Testis (tissue), 2 donors: ENCODE measurements around the gene TRIM29.

Source experiments
- CTCF ChIP-seq, 3 experiments: fragments of 450-650 bp in 2 of 3; fragments of 200-600 bp in 1 of 3; sonication (generic) in 1 of 3; IDR thresholded peaks; one replicate each; pipeline ENCODE4 v1.5.1; 2016 to 2019; ENCODE audit warnings: antibody characterized with exemption in 3 of 3, mild to moderate bottlenecking in 2 of 3, moderate library complexity in 1 of 3
- POLR2A ChIP-seq: fragments of 450-650 bp; IDR thresholded peaks from one replicate; pipeline ENCODE4 v1.6.1; 2017; ENCODE audit warnings: antibody characterized with exemption, mild to moderate bottlenecking, moderate library complexity

DNA sequence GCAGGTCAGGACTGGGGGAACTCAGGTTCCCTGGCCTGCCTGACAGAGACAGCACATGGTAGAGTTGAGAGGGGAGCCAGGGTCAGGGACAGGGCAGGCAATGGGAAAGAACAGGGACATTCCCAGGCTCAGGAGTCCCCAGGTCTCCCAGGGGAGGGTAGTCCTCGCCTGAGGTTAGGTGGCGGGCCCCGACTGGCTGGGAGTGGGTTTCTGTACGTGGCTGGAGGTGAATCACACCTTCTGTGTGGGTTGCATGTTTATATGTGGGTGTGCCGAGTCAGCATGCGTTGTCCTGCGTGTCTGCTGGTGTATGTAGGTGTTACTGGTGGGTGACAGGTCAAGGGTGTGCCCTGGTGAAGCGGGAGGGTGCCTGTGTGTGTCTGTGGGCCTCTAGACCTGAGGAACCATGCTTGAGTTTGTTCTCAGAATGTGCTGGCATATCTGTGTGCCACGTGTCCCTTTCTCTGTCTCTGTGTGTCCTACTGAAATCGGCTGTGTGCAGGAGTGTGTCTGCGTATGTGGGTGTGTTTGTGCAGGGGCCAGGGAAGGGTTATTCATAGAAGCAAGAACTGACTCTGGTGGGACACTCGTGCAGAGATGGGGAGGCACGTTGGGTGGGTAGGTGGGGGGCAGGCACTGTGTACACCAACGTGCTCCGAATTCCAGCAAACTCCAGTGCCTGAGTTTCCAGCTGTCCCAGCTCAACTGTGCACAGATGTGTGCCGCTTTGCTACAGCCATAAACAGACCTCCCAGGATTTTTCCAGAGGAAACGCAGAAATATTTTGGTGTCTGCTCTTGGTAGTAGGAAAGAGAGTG is 49.1 kb upstream of the TRIM29 start:
- TF ChIP-seq CTCF (IDR thresholded peaks at IDR 0.05) = no peak
- TF ChIP-seq POLR2A = no peak
